Measurements from ENCODE around the gene LARP6. TPM values are rescaled to one million over a fixed set of nuclear protein-coding genes. Genes with fewer than 3 reads are reported as not detected.
A peak's percentile ranks its signal among the peaks of the same experiment; 100 is the strongest.
"Not testable (repeated sequence)": the region's sequence is repeated elsewhere in the genome, so short reads cannot be mapped to it uniquely, and the experiment has no call there.

The LARP6 gene
- total RNA-seq, result 10 to 100 TPM; 34.4 to 47.2 TPM
- long read RNA-seq, full-length matches to known transcripts, result 3 of 4 reads
- long read RNA-seq, partial matches to known transcripts, result 1 of 4 reads
- long read RNA-seq, other reads (novel, unspliced or antisense), result 0 of 4 reads

- peak; percentile 70 for DNase-seq
- intact Hi-C loops (cut with DNase I), result no loop called here
- ATAC-seq, result peak; percentile 78 to 85
These were observed at the start of gene LARP6 for GRCh38 chr15:70853973-70854665. Gene LARP6, minus strand, starts transcription at chr15:70854157. Its CDS starts 69 bp downstream, at chr15:70854088.

GRCh38 chr15:70902107-70902506 is 48.1 kb upstream of the LARP6 start:
- intact Hi-C loops (cut with DNase I), result no loop called here

GRCh38 chr15:70892912-70893560 is 39.1 kb upstream of the LARP6 start:
- DNase-seq (peak; percentile 34), ATAC-seq (peak; percentile 53 to 65)
- intact Hi-C loops (cut with DNase I), result loop anchor here in 1 of 2 donors (10.0 kb wide), 1 partner anchor 212 kb away; no protein-coding TSS in a partner anchor

More at GRCh38 chr15:70902107-70902506, 48.1 kb upstream of the LARP6 start:
- no peak for DNase-seq
- ATAC-seq, result no peak

- ATAC-seq, result peak; percentile 98 to 99
- intact Hi-C loops (cut with DNase I), result loop anchor here in 1 of 2 donors (10.0 kb wide), 1 partner anchor 213 kb away; no protein-coding TSS in a partner anchor
- DNase-seq, result peak; percentile 91
These were observed 38.3 kb upstream of the LARP6 start, which contains the start of the genes LRRC49 and THAP10 for GRCh38 chr15:70892002-70892911. Gene LRRC49, plus strand, starts transcription at chr15:70892826. Its CDS starts 69 bp downstream, at chr15:70892895. Gene THAP10, minus strand, starts transcription at chr15:70892433. Its CDS starts 161 bp downstream, at chr15:70892272.

GRCh38 chr15:70882361-70882760 is 28.4 kb upstream of the LARP6 start:
- DNase-seq (no peak), ATAC-seq (no peak)
- intact Hi-C loops (cut with DNase I), result no loop called here

- intact Hi-C loops (cut with DNase I), result no loop called here
- ATAC-seq (no peak), DNase-seq (no peak)
These were observed 26.8 kb upstream of the LARP6 start for GRCh38 chr15:70880781-70881180.

GRCh38 chr15:70879401-70879800 is 25.4 kb upstream of the LARP6 start:
- intact Hi-C loops (cut with DNase I), result loop anchor here (5.0 to 10.0 kb wide), 3 partner anchors 57 to 315 kb away; no protein-coding TSS in a partner anchor
- peak in 1 of 2 donors; percentile 78 for ATAC-seq
- no peak for DNase-seq

- ATAC-seq (no peak), DNase-seq (no peak)
- intact Hi-C loops (cut with DNase I), result loop anchor here (5.0 to 10.0 kb wide), 3 partner anchors 54 to 312 kb away; no protein-coding TSS in a partner anchor
These were observed 22.7 kb upstream of the LARP6 start for GRCh38 chr15:70876683-70877082.

GRCh38 chr15:70876011-70876410 is 22.1 kb upstream of the LARP6 start:
- intact Hi-C loops (cut with DNase I), result loop anchor here (5.0 to 10.0 kb wide), 3 partner anchors 54 to 311 kb away; no protein-coding TSS in a partner anchor
- no peak for ATAC-seq
- DNase-seq, result no peak

GRCh38 chr15:70875001-70875782 is 21.2 kb upstream of the LARP6 start:
- ATAC-seq (peak; percentile 41 to 48), DNase-seq (no peak)
- intact Hi-C loops (cut with DNase I), result loop anchor here (2.0 to 10.0 kb wide), 4 partner anchors 50 to 310 kb away; no protein-coding TSS in a partner anchor

GRCh38 chr15:70873232-70874054 is 19.5 kb upstream of the LARP6 start:
- DNase-seq (no peak), ATAC-seq (no peak)
- intact Hi-C loops (cut with DNase I), result loop anchor here (2.0 to 10.0 kb wide), 3 partner anchors 49 to 309 kb away; no protein-coding TSS in a partner anchor

- intact Hi-C loops (cut with DNase I), result loop anchor here (10.0 kb wide), 2 partner anchors 187 to 307 kb away; no protein-coding TSS in a partner anchor
- DNase-seq, ATAC-seq: not testable (repeated sequence)
These were observed 17.5 kb upstream of the LARP6 start for GRCh38 chr15:70871490-70871889.

- DNase-seq (no peak), ATAC-seq (peak; percentile 18 to 62)
- intact Hi-C loops (cut with DNase I), result loop anchor here (10.0 kb wide), 2 partner anchors 185 to 305 kb away; no protein-coding TSS in a partner anchor
These were observed 16.1 kb upstream of the LARP6 start for GRCh38 chr15:70870051-70870450.

- no peak for ATAC-seq
- no peak for DNase-seq
- intact Hi-C loops (cut with DNase I), result no loop called here
These were observed 15.4 kb upstream of the LARP6 start for GRCh38 chr15:70869346-70869745.

GRCh38 chr15:70867911-70868467 is 14.0 kb upstream of the LARP6 start:
- ATAC-seq (peak; percentile 51 to 86), DNase-seq (no peak)
- intact Hi-C loops (cut with DNase I), result no loop called here

GRCh38 chr15:70866982-70867641 is 13.2 kb upstream of the LARP6 start:
- no peak for ATAC-seq
- intact Hi-C loops (cut with DNase I), result no loop called here
- no peak for DNase-seq

Measured in left cardiac atrium (tissue), 4 donors.